HG02588 (cell line): Measurements from ENCODE around the gene WDR27.
A peak's percentile ranks its signal among the peaks of the same experiment; 100 is the strongest.
"Not testable (repeated sequence)": the region's sequence is repeated elsewhere in the genome, so short reads cannot be mapped to it uniquely, and the experiment has no call there.

Source experiments
- ATAC-seq: cut with Tn5 transposase; IDR thresholded peaks from one replicate; pipeline ENCODE4 v1.9.1; 2021; ENCODE audit warnings: mild to moderate bottlenecking, moderate library complexity; ENCODE audit not compliant: unreplicated experiment

Gene WDR27

GRCh38 chr6:169710009-169710408, 8.2 kb upstream of the WDR27 start:
- no peak for ATAC-seq

- no peak for ATAC-seq
Measured at GRCh38 chr6:169709293-169709692, 7.5 kb upstream of the WDR27 start.

- ATAC-seq: no peak
Measured at GRCh38 chr6:169707772-169708171, 5.9 kb upstream of the WDR27 start.

- peak; percentile 8 for ATAC-seq
Measured at GRCh38 chr6:169702840-169703246, 1.0 kb upstream of the WDR27 start.

GRCh38 chr6:169701311-169701953, 397 bp downstream of the WDR27 start:
- ATAC-seq: peak; percentile 13

GRCh38 chr6:169700296-169700695, 1.5 kb downstream of the WDR27 start:
- ATAC-seq: no peak

GRCh38 chr6:169697115-169697514, 4.7 kb downstream of the WDR27 start:
- ATAC-seq: not testable (repeated sequence)

- no peak for ATAC-seq
Measured at GRCh38 chr6:169695131-169695530, 6.7 kb downstream of the WDR27 start.

- no peak for ATAC-seq
Measured at GRCh38 chr6:169692516-169692915, 9.3 kb downstream of the WDR27 start.

- ATAC-seq: no peak
Measured at GRCh38 chr6:169691260-169691659, 10.6 kb downstream of the WDR27 start.

GRCh38 chr6:169689287-169689686, 12.5 kb downstream of the WDR27 start:
- no peak for ATAC-seq

- ATAC-seq: no peak
Measured at GRCh38 chr6:169685860-169686259, 16.0 kb downstream of the WDR27 start.

GRCh38 chr6:169684056-169684455, 17.8 kb downstream of the WDR27 start:
- ATAC-seq: no peak

GRCh38 chr6:169678342-169678741, 23.5 kb downstream of the WDR27 start:
- no peak for ATAC-seq

GRCh38 chr6:169677096-169677495, 24.7 kb downstream of the WDR27 start:
- ATAC-seq: no peak

- ATAC-seq: no peak
Measured at GRCh38 chr6:169675011-169675410, 26.8 kb downstream of the WDR27 start.

GRCh38 chr6:169671563-169671962, 30.3 kb downstream of the WDR27 start:
- no peak for ATAC-seq

- ATAC-seq: no peak
Measured at GRCh38 chr6:169669889-169670288, 31.9 kb downstream of the WDR27 start.

- no peak for ATAC-seq
Measured at GRCh38 chr6:169669147-169669546, 32.7 kb downstream of the WDR27 start.

- no peak for ATAC-seq
Measured at GRCh38 chr6:169668203-169668847, 33.5 kb downstream of the WDR27 start.

- no peak for ATAC-seq
Measured at GRCh38 chr6:169667716-169668115, 34.1 kb downstream of the WDR27 start.

GRCh38 chr6:169666441-169666840, 35.4 kb downstream of the WDR27 start:
- ATAC-seq: no peak

- no peak for ATAC-seq
Measured at GRCh38 chr6:169665289-169665688, 36.5 kb downstream of the WDR27 start.
